Body of pancreas (tissue), 4 donors: ENCODE measurements around the gene XPR1. TPM values are rescaled to one million over a fixed set of nuclear protein-coding genes. Genes with fewer than 3 reads are reported as not detected.

ENCODE experiments used
- ATAC-seq: fragments of 150-250 bp; one replicate; pipeline ENCODE4 v1.9.1; 2016
- DNase-seq, 4 donors: peaks; one replicate each; pipeline ENCODE4 v3.0.0-alpha.2; 2019
- H3K27ac ChIP-seq, 4 donors: fragments of 200-600 bp; sonication (generic); 1 replicate in 3 of 4; 2 replicates in 1 of 4; pipeline versions ENCODE4 v1.5.1 to v1.6.1; 2016 to 2019; ENCODE audit warnings: mild to moderate bottlenecking in 1 of 4, mixed read lengths in 1 of 4, moderate library complexity in 1 of 4
- H3K27me3 ChIP-seq, 2 donors: fragments of 200-600 bp; sonication (generic); one replicate each; pipeline ENCODE4 v1.6.0; 2016; ENCODE audit warnings: mild to moderate bottlenecking in 1 of 2
- H3K36me3 ChIP-seq, 2 donors: fragments of 200-600 bp; sonication (generic); replicated peaks in 1 of 2; 2 replicates each; pipeline ENCODE4 v1.5.1; 2016; ENCODE audit warnings: low read depth in 2 of 2; ENCODE audit not compliant: insufficient read depth in 1 of 2
- H3K4me1 ChIP-seq: fragments of 200-600 bp; sonication (generic); one replicate; pipeline ENCODE4 v1.6.0; 2016
- H3K4me3 ChIP-seq, 2 donors: fragments of 200-600 bp; sonication (generic); 1 replicate in 1 of 2; 2 replicates in 1 of 2; pipeline ENCODE4 v1.5.1; 2016 to 2019
- H3K9me3 ChIP-seq, 3 donors: fragments of 200-600 bp; sonication (generic); 1 replicate in 2 of 3; 2 replicates in 1 of 3; pipeline ENCODE4 v1.5.1; 2016
- POLR2A ChIP-seq, 3 donors: fragments of 450-650 bp; IDR thresholded peaks; one replicate each; pipeline ENCODE4 v1.6.1; 2016; ENCODE audit warnings: antibody characterized with exemption in 3 of 3, mild to moderate bottlenecking in 2 of 3
- WGBS, 2 donors: methylation state at CpG; one replicate each; pipeline ENCODE4 v1.1.5; 2017; 5-methylcytosine and 5-hydroxymethylcytosine counted together
- intact Hi-C: fragments of 100-400 bp; cut with DNase I; formaldehyde crosslinking; loops from one replicate; pipeline ENCODE4 v1.15.1; 2023
- total RNA-seq, 2 donors: library from RNA; depleted of rRNA; stranded (reverse); fragments of >200 nt; gene quantifications; one replicate each; pipeline ENCODE4 v1.1.0, GENCODE V29; 2016
- TF ChIP-seq, protein P1 (sequence below), 7 experiments: fragments of 450-650 bp in 4 of 7; fragments of 200-600 bp in 3 of 7; sonication (generic) in 3 of 7; IDR thresholded peaks; one replicate each; pipeline ENCODE4 v1.5.1; 2016 to 2019; ENCODE audit warnings: antibody characterized with exemption in 7 of 7

The XPR1 gene
- total RNA-seq, 2 donors from 2014 or later, result 11.5 to 13.0 TPM

DNA sequence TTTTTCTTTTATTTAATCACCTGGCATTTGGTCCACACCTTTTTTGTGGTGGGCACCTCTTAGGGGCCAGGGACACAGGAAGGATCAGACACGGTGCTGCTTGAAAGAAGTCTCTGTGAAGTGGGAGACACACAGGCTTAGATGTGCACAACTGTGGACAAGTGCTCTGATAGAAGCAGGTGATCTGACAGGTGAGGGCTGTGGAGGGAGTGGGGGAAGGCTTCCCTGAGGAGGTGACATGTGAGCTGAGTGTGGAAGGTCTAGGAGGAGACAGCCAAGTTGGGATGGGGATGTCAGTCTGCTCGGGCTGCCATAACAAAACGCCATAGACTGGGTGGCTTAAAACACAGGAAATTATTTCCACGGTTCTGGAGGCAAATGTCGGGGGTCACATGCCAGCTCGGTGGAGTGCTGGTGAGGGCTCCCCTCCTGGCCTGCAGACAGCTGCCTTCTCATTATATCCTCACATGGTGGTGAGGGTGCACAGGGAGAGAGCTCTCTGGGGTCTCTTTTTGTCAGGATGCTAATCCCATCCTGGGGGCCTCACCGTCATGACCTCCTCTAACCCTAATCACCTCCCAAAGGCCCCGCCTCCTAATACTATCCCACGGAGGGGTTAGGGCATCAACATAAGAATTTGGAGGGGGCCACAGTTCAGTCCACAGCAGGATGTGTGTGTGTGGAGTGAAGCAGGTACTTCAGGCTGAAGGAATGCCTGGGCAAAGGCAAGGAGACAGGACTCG, 275.7 kb downstream of the XPR1 start:
- Histone ChIP-seq H3K27me3 (peaks cover 0 to 5% of the 10 kb centered on the region in 2 donors), H3K9me3 (no peaks in the 10 kb centered on the region), H3K4me3 (no peak overlapping the region), H3K36me3 (no peaks in the 10 kb centered on the region), H3K27ac (no peak overlapping the region), H3K4me1 (peaks cover 12% of the 10 kb centered on the region)
- no peak for DNase-seq
- WGBS, 2 donors, result 74 to 85% methylated on average over 10 of the region's 10 CpGs
- TF ChIP-seq, protein P1, sequence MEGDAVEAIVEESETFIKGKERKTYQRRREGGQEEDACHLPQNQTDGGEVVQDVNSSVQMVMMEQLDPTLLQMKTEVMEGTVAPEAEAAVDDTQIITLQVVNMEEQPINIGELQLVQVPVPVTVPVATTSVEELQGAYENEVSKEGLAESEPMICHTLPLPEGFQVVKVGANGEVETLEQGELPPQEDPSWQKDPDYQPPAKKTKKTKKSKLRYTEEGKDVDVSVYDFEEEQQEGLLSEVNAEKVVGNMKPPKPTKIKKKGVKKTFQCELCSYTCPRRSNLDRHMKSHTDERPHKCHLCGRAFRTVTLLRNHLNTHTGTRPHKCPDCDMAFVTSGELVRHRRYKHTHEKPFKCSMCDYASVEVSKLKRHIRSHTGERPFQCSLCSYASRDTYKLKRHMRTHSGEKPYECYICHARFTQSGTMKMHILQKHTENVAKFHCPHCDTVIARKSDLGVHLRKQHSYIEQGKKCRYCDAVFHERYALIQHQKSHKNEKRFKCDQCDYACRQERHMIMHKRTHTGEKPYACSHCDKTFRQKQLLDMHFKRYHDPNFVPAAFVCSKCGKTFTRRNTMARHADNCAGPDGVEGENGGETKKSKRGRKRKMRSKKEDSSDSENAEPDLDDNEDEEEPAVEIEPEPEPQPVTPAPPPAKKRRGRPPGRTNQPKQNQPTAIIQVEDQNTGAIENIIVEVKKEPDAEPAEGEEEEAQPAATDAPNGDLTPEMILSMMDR (IDR thresholded peaks at IDR 0.05), result no peak
- TF ChIP-seq POLR2A (IDR thresholded peaks at IDR 0.05), result no peak
- intact Hi-C loops, result no loop called here
- ATAC-seq, result no peak

DNA sequence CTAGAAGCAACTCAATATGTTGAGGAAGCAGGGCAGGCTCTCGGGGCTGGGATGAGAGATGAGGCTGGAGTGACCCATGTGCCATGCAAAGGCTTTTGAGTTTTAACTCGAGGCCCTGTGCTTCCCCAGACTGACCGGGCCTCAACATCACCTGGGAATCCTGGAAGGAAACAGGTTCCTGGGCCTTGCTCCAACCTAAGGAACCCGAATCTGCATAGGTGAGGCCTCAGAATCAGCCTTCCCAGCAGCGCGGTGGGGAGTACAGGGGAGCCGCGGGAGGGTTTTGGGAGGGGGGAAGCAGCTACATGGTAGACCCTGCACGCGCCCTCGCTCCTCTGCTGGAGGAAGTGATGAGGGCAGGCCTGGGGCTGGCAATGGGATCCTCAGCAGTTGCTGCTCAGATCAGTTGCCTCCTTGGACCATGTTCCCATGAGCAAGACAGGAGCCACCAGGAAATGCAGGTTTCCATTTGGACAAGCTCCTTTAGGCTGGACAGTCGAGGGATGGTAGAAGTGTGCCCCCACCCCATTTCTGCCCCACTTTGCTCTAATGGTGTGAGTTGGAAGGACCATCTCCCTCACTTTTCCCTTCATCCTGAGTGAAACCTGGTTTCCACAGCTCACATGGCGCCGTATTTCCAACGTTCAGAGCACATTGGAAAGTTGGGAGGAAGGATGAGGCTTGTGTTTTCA, 276.4 kb downstream of the XPR1 start:
- TF ChIP-seq, protein P1 (IDR thresholded peaks at IDR 0.05), result no peak
- TF ChIP-seq POLR2A (IDR thresholded peaks at IDR 0.05), result no peak
- intact Hi-C loops, result no loop called here
- ATAC-seq, result no peak
- 82 to 85% methylated on average over 15 of the region's 15 CpGs for WGBS, 2 donors
- H3K4me1 ChIP-seq, result peaks cover 19% of the 10 kb centered on the region
- no peaks in the 10 kb centered on the region for H3K9me3 ChIP-seq
- H3K4me3 ChIP-seq, result no peak overlapping the region
- peaks cover 0 to 12% of the 10 kb centered on the region in 2 donors for H3K27me3 ChIP-seq
- H3K27ac ChIP-seq, result no peak overlapping the region
- no peaks in the 10 kb centered on the region for H3K36me3 ChIP-seq
- DNase-seq, result no peak

DNA sequence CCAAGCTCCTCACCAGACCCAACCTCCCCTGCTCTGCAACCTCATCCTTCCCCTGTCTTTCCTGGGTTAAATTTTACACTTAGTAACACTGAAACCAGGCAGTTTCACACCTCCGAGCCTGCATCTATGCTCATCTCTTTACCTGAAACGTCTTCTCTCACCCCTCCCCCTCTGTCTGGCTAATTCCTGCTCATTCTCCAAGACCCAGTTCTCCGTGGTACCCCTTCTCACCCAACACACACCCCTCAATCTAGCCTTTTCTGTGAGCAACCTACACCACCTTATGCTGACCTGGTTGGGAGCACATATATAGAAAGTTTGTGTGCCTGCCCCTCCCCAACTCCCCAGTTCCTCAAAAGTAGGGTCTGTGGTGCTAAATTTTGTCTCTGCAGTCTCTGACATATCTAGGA, 277.2 kb downstream of the XPR1 start:
- no peak for DNase-seq
- no peak for ATAC-seq
- H3K27me3 ChIP-seq, result peaks cover 0 to 12% of the 10 kb centered on the region in 2 donors
- H3K9me3 ChIP-seq, result no peaks in the 10 kb centered on the region
- H3K4me3 ChIP-seq, result no peak overlapping the region
- no peaks in the 10 kb centered on the region for H3K36me3 ChIP-seq
- H3K4me1 ChIP-seq, result peaks cover 20% of the 10 kb centered on the region
- TF ChIP-seq, protein P1 (IDR thresholded peaks at IDR 0.05), result no peak
- no peak for TF ChIP-seq POLR2A (IDR thresholded peaks at IDR 0.05)
- WGBS, 2 donors, result 56 to 68% methylated on average over 3 of the region's 3 CpGs
- intact Hi-C loops, result no loop called here
- H3K27ac ChIP-seq, result no peak overlapping the region

DNA sequence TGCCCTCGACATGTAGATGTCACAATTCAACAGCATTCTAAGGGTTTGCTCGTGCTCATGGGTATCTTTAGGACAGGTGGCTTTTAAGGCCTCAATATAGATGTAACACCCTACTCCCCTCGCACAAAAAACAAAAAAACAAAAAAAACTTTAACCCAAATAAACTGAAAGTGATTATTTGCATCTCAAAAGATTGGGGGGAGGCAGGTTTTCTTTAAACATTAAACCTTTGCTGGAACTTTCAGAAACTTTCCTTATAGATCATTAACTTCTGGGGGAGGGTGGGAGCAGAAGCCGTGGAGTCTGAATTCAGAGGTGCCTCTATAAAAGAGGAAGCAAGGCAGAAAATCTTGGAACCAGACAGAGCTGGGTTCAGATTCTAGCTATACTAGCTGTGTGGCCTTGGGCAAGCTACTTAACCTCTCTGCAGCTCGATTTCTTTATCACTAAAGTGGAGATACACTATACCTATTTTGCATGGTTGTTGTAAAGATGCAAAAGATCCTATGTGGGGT, 277.7 kb downstream of the XPR1 start:
- no peak for TF ChIP-seq POLR2A (IDR thresholded peaks at IDR 0.05)
- TF ChIP-seq, protein P1 (IDR thresholded peaks at IDR 0.05), result no peak
- H3K9me3 ChIP-seq, result no peaks in the 10 kb centered on the region
- H3K27me3 ChIP-seq, result peaks cover 0 to 12% of the 10 kb centered on the region in 2 donors
- H3K27ac ChIP-seq, result no peak overlapping the region
- ATAC-seq (no peak), DNase-seq (no peak)
- H3K4me1 ChIP-seq, result peaks cover 20% of the 10 kb centered on the region
- intact Hi-C loops, result no loop called here
- H3K36me3 ChIP-seq, result no peaks in the 10 kb centered on the region
- H3K4me3 ChIP-seq, result no peak overlapping the region
- WGBS, 2 donors, result 39 to 48% methylated on average over 5 of the region's 5 CpGs
